Measurements from ENCODE around the gene MITF.

MITF gene

DNA sequence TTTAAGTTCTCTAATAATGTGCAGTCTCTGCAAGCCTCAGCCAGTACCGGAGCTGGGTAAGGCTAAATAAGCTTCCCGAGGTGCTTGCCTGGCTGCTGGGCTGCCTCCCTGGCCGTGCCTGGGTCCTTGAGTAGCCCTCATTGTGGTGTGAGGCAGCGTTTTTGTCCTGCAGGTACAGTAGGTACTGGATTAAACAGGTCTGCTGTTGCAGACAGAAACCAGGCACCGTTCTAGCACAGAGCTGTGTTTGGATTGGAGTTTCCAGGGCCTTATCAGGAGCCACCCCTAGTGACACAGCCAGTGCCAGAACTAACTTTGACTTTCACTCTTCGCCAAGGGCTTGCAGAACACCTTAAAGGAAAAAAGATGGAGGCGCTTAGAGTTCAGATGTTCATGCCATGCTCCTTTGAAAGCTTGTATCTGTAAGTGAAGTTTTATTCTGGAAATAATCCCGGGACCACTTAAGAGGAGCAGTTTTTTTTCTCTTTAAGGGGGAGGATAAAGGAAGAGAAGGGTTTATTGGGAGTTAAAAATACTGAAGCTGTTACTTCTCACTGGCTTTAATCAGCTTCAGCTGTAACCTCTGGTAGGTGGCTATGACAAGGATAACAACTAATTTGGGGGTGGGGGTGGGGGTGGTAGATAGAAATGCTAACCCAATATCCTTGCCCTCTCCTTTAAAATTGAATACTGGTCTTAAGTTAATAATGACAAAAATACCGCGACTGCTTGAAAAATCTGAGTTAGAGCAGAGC lies 126.8 kb downstream of the MITF start:
- peak overlapping the region; percentile 36 for H3K27ac ChIP-seq
- TF ChIP-seq, protein P1, sequence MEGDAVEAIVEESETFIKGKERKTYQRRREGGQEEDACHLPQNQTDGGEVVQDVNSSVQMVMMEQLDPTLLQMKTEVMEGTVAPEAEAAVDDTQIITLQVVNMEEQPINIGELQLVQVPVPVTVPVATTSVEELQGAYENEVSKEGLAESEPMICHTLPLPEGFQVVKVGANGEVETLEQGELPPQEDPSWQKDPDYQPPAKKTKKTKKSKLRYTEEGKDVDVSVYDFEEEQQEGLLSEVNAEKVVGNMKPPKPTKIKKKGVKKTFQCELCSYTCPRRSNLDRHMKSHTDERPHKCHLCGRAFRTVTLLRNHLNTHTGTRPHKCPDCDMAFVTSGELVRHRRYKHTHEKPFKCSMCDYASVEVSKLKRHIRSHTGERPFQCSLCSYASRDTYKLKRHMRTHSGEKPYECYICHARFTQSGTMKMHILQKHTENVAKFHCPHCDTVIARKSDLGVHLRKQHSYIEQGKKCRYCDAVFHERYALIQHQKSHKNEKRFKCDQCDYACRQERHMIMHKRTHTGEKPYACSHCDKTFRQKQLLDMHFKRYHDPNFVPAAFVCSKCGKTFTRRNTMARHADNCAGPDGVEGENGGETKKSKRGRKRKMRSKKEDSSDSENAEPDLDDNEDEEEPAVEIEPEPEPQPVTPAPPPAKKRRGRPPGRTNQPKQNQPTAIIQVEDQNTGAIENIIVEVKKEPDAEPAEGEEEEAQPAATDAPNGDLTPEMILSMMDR (IDR thresholded peaks at IDR 0.05) = no peak
- no peak for TF ChIP-seq ZFX (IDR thresholded peaks at IDR 0.05; ENCODE audit: borderline replicate concordance)

DNA sequence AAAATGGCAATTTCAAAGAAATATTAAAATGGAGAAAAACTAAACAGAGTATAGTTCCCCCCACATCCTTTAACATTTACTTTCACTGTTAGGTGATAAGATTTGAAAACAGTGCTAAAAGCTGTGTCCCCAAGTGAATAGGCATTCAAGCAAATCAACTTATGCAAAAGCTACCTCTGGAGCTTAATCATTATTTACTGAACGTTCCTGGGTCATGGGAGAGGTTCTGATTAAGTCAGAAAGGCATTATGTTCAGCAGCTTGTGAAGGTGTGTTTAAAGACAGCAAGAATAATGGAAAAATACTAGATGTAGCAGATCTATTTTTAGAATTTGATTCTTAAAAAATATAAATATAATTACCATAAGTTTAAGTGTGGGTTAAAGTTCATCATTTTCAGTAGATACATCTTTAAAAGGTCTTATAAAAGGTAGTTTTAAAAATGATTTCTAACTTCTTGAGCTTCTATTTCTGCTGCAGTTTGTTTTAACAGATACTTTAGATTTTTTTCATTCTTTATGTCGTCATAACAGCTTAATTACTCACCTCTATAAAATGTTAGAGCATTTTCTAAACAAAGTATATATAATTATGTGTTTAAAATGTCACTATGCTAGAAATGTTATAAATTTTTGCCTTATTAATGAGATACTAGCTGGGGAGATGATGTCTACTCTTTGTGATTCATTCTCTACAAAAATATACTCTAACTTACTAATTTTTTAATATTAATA lies 127.9 kb downstream of the MITF start:
- no peak for TF ChIP-seq ZFX (IDR thresholded peaks at IDR 0.05; ENCODE audit: borderline replicate concordance)
- TF ChIP-seq, protein P1 (IDR thresholded peaks at IDR 0.05) = no peak
- H3K27ac ChIP-seq = no peak overlapping the region

DNA sequence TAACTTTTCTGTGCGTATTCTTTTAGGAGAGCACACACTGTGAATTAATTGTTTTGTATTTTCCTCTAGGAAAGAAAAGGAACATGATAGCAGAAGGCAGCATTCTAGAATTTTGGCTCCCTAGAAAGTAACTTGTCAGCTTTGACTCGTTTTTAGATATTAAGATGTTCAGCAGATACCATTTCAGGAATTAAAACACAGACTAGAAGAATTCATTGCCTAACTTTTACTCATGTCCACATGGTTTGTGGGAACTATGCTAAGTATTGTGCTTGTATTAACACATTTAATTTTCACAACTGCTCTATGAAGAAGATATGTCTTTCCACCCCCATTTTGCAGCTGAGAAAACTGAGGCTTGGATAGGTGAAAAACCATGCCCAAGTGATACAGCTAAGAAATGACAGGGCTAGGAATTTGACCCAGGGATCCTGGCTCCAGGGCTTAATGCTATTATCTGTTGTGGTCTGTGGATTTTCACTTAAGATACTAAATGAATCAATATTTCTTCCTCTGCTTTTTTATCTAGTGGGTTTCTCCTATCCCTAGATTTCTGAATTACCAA lies 128.8 kb downstream of the MITF start:
- no peak overlapping the region for H3K27ac ChIP-seq
- no peak for TF ChIP-seq ZFX (IDR thresholded peaks at IDR 0.05; ENCODE audit: borderline replicate concordance)
- TF ChIP-seq, protein P1 (IDR thresholded peaks at IDR 0.05) = no peak

DNA sequence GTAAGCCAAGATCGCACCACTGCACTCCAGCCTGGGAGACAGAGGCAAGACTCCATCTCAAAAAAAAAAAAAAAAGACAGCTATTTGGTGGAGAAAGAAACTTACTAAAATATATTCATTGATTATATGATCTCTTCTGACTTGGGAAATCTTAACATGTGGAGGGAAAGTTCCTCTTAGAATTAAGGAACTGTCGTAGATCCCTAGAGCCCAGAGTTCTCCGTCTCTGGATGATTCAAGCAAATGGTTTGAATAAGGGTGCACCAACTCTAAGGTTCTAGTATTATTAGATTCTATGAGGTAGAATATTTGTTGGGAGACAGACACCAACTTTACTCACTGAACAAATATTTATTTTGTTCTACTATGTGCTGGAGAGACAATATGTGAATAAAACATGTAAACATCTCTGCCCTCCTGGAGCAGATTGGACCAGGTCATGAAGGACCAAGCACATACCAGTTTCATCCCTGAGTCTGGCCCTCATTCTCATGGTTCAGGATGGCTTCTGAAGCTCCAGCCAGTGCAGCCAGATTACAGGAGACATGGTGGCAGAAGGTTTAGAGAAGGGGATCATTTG lies 129.7 kb downstream of the MITF start:
- TF ChIP-seq ZFX (IDR thresholded peaks at IDR 0.05; ENCODE audit: borderline replicate concordance) = no peak
- TF ChIP-seq, protein P1 (IDR thresholded peaks at IDR 0.05) = no peak
- no peak overlapping the region for H3K27ac ChIP-seq

DNA sequence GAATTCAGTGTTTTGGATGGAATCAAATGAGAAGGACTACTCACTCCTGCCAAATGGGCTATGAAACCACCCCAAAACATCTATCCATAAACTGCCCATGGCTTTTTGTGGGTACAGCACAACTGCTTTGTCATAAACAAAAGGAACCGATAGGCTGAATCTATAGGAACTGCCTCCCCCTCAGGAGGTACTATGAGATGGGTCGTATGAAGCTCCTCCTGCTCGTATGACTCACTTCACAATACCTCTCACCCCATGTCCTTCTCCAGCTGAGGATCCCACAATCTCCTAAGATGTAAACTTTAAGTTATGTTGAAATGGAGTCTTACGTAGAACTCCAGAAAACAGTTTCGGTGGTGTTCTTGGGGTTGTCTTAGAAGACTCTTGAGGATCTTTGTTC lies 130.4 kb downstream of the MITF start:
- no peak for TF ChIP-seq ZFX (IDR thresholded peaks at IDR 0.05; ENCODE audit: borderline replicate concordance)
- TF ChIP-seq, protein P1 (IDR thresholded peaks at IDR 0.05) = no peak
- H3K27ac ChIP-seq = no peak overlapping the region

DNA sequence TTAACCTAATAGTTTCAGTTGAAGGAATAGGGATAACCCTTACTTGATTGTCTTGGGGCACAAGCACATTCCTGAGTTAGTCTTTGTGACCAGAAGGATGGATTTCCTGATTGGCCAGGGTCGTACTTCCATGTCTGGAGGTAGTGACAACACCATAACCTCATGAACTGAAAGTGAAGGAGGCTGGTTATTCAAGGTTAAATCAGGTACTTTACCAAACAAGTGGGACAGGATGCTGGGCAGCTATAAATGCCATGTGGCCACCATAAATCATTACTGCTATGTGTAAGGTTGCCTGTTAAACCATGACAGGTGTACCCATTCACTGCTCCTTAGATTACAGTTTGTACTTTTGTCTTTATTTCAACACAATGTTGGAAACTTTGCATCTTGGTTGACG lies 132.0 kb downstream of the MITF start:
- H3K27ac ChIP-seq = no peak overlapping the region
- no peak for TF ChIP-seq ZFX (IDR thresholded peaks at IDR 0.05; ENCODE audit: borderline replicate concordance)
- TF ChIP-seq, protein P1 (IDR thresholded peaks at IDR 0.05) = no peak
